Measurements from ENCODE around the gene OR6C68.
A peak's percentile ranks its signal among the peaks of the same experiment; 100 is the strongest.

OR6C68 gene

DNA sequence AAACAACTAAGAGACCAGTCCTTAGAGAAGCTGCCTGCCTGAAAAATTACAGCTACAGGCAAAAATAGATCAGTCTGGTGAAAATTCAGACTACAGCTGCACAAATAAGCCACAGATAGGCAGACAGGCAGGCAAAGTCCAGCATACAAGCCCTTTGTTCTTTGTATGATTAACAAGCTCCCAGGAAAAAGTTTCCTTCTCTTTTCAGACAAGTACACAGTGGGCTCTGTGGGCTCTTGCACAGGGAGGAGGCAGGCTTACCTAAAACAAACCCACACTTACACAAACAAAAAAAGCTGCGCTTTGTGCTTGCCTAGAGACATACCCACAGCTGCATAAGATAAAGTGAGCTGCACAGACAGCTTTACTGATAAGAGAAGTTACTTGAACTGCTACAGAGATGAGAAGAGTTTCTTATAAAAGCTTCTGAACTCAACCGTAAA is 7.7 kb downstream of the OR6C68 start:
- no peak overlapping the region for H3K4me3 ChIP-seq (ENCODE audit: low read depth, low read length)
- in situ Hi-C loops (cut with HindIII; ENCODE audit: low sequenced_read_pairs), result no loop called here
- DNase-seq (ENCODE audit: low read depth), result no peak
- TF ChIP-seq, protein P1, sequence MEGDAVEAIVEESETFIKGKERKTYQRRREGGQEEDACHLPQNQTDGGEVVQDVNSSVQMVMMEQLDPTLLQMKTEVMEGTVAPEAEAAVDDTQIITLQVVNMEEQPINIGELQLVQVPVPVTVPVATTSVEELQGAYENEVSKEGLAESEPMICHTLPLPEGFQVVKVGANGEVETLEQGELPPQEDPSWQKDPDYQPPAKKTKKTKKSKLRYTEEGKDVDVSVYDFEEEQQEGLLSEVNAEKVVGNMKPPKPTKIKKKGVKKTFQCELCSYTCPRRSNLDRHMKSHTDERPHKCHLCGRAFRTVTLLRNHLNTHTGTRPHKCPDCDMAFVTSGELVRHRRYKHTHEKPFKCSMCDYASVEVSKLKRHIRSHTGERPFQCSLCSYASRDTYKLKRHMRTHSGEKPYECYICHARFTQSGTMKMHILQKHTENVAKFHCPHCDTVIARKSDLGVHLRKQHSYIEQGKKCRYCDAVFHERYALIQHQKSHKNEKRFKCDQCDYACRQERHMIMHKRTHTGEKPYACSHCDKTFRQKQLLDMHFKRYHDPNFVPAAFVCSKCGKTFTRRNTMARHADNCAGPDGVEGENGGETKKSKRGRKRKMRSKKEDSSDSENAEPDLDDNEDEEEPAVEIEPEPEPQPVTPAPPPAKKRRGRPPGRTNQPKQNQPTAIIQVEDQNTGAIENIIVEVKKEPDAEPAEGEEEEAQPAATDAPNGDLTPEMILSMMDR (IDR thresholded peaks at IDR 0.05; ENCODE audit: low read depth, low read length, missing control alignments), result no peak

DNA sequence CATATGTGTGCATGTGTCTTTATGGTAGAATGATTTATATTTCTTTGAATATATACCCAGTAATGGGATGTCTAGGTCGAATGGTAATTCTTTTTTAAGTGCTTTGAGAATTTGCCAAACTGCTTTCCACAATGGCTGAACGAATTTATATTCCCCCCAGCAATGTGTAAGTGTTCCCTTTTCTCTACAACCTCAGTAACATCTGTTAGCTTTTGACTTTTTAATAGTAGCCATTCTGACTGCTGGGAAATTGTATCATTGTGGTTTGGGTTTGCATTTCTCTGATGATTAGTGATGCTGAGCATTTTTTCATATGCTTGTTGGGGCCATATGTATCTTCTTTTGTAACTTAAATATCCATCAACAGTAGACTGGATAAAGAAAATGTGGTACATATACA is 9.4 kb downstream of the OR6C68 start:
- in situ Hi-C loops (cut with HindIII; ENCODE audit: low sequenced_read_pairs), result no loop called here
- TF ChIP-seq, protein P1 (IDR thresholded peaks at IDR 0.05; ENCODE audit: low read depth, low read length, missing control alignments), result no peak
- H3K4me3 ChIP-seq (ENCODE audit: low read depth, low read length), result no peak overlapping the region
- no peak for DNase-seq (ENCODE audit: low read depth)

DNA sequence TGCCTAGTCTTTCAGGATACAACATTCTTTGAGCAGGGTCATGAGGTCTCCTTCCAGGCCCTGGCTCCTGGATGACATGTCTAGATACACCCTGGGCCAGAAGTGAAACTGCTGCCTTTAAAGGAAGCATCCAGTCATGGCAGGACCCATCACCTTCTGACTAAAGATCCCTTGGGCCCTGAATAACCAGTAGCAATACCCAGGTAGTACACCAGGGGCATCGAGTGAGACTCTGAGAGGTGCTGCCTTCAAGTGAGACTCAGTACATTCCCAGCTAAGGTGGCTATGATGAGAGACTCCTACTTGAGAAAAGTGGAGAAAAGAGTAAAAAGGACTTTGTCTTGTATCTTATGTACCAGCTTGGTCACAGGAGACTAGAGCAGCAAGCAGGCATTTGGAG is 23.5 kb downstream of the OR6C68 start:
- in situ Hi-C loops (cut with HindIII; ENCODE audit: low sequenced_read_pairs), result no loop called here
- TF ChIP-seq, protein P1 (IDR thresholded peaks at IDR 0.05; ENCODE audit: low read depth, low read length, missing control alignments), result peak; percentile 7
- H3K4me3 ChIP-seq (ENCODE audit: low read depth, low read length), result no peak overlapping the region
- no peak for DNase-seq (ENCODE audit: low read depth)

DNA sequence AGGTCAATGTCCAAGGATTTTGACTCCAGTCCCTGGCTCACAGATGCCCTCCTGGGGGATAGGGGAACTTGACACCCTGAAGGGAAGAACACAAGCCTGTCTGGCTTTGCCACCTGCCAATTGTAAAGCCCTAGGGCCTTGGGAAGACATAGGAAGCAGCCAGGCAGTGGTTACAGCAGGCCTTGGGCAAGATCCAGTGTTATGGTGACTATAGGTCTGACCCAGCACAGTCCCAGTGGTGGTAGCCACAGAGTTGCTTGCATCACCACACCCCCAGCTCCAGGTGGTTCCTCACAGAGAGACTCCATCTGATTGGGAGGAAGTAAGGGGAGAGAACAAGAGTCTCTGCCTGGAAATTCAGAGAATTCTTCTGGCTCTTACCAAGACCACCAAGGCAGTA is 24.2 kb downstream of the OR6C68 start:
- no peak overlapping the region for H3K4me3 ChIP-seq (ENCODE audit: low read depth, low read length)
- in situ Hi-C loops (cut with HindIII; ENCODE audit: low sequenced_read_pairs), result no loop called here
- TF ChIP-seq, protein P1 (IDR thresholded peaks at IDR 0.05; ENCODE audit: low read depth, low read length, missing control alignments), result no peak
- DNase-seq (ENCODE audit: low read depth), result no peak
